GM23248 (cell line): ENCODE measurements around the gene ALCAM.
"Not testable (repeated sequence)": the region's sequence is repeated elsewhere in the genome, so short reads cannot be mapped to it uniquely, and the experiment has no call there.

Experiments used
- EZH2 ChIP-seq: fragments of 200-600 bp; sonication (generic); IDR thresholded peaks from 2 replicates; pipeline ENCODE4 v1.6.1; 2018; ENCODE audit warnings: antibody characterized with exemption, mild to moderate bottlenecking; ENCODE audit not compliant: insufficient read depth, poor library complexity, severe bottlenecking
- EZH2phosphoT487 ChIP-seq: fragments of 200-600 bp; sonication (generic); IDR thresholded peaks from 2 replicates; pipeline ENCODE4 v1.6.1; 2018; ENCODE audit warnings: antibody characterized with exemption, moderate library complexity, mild to moderate bottlenecking, low read depth; ENCODE audit not compliant: insufficient read depth

DNA sequence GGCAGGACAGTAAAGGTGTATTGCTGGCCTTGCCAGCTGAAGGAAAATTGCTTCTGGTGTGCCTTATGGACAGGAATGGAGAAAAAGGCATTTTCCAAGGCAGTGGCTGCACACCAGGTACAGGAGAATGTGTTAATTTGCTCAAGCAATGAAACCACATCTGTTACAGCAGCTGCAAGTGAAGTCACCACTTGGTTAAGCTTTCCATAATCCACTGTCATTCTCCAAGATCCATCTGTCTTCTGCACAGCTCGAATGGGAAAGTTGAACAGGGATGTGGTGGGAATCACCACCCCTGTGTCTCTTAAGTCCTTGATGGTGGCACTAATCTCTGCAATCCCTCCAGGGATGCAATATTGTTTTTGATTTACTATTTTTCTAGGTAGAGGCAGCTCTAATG is 236.8 kb downstream of the ALCAM start:
- not testable (repeated sequence) for TF ChIP-seq EZH2, EZH2phosphoT487
